ENCODE data around the gene CENPV.
"Not testable (repeated sequence)": the region's sequence is repeated elsewhere in the genome, so short reads cannot be mapped to it uniquely, and the experiment has no call there.

Gene CENPV

GRCh38 chr17:16313139-16314090 lies 39.9 kb downstream of the CENPV start:
- DNase-seq (ENCODE audit: low spot score) = no peak

- DNase-seq (ENCODE audit: low spot score) = not testable (repeated sequence)
Measured at GRCh38 chr17:16312061-16312460, 41.2 kb downstream of the CENPV start.

- no peak for DNase-seq (ENCODE audit: low spot score)
Measured at GRCh38 chr17:16306211-16306610, 47.1 kb downstream of the CENPV start.

- DNase-seq (ENCODE audit: low spot score) = no peak
Measured at GRCh38 chr17:16304830-16305229, 48.4 kb downstream of the CENPV start.

- no peak for DNase-seq (ENCODE audit: low spot score)
Measured at GRCh38 chr17:16302856-16303255, 50.4 kb downstream of the CENPV start.

GRCh38 chr17:16301963-16302855 lies 51.1 kb downstream of the CENPV start:
- no peak for DNase-seq (ENCODE audit: low spot score)

- DNase-seq (ENCODE audit: low spot score) = no peak
Measured at GRCh38 chr17:16300554-16300953, 52.7 kb downstream of the CENPV start.

DNA sequence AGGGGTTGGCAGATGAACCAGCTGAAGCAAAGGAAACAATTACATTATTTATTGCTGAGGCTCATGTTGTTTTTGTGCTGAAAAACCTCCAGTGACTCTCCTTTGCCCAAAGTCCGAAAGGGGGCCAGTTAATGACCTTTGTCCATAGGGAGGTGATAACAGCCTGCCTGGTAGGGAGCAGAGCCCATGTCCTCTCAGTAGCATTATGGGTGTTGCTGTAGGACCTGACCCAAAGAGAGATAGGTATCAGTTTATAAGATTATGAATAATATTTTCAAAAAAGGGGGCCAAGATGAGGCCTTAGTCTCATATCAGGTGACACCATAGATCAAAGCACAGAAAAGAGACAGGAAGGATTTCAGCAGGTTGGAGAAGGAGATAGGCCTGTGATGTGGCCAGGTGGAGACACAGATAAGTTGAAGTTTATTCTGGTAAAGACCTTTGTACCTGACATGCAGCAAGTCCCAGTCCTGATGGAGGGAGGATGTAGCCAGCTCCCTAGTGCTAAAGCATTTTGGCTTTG lies 55.1 kb downstream of the CENPV start:
- no peak for DNase-seq (ENCODE audit: low spot score)

- no peak for DNase-seq (ENCODE audit: low spot score)
Measured at GRCh38 chr17:16297367-16298139, 55.7 kb downstream of the CENPV start.

GRCh38 chr17:16296072-16296471 lies 57.2 kb downstream of the CENPV start:
- DNase-seq (ENCODE audit: low spot score) = not testable (repeated sequence)

GRCh38 chr17:16294560-16294959 lies 58.7 kb downstream of the CENPV start:
- DNase-seq (ENCODE audit: low spot score) = no peak

- DNase-seq (ENCODE audit: low spot score) = no peak
Measured at GRCh38 chr17:16293931-16294330, 59.3 kb downstream of the CENPV start.

Measured in pons (tissue), 1 donor.